HUDEP-2 (cell line): Measurements from ENCODE around the gene THAP4.
"Not testable (repeated sequence)": the region's sequence is repeated elsewhere in the genome, so short reads cannot be mapped to it uniquely, and the experiment has no call there.

ENCODE experiments used
- DNase-seq, 76 experiments: peaks; one replicate each; lab custom pipeline; 2025; ENCODE audit not compliant: unreplicated experiment in 76 of 76; lab: John Stamatoyannopoulos, UW

THAP4 gene

DNA sequence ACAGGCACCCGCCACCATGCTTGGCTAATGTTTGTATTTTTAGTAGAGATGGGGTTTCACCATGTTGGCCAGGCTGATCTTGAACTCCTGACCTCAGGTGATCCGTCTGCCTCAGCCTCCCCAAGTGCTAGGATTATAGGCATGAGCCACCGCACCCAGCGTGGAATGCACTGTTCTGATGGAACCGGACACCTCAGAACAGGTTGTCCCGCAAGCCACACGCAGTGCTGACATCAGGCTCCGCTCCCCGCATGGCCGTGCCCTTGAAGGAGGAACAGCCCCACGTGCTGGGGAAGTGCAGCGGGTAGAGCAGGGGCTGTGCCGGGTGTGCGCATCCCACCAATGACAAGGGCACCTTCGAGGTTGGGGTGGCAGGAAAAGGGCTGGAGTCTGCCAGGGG lies 69.7 kb downstream of the THAP4 start:
- not testable (repeated sequence) for DNase-seq

- no peak for DNase-seq
These were observed 70.5 kb downstream of the THAP4 start for GRCh38 chr2:241566468-241566867.

GRCh38 chr2:241566021-241566420 lies 70.9 kb downstream of the THAP4 start:
- not testable (repeated sequence) for DNase-seq

GRCh38 chr2:241565411-241565810 lies 71.5 kb downstream of the THAP4 start:
- no peak for DNase-seq

DNA sequence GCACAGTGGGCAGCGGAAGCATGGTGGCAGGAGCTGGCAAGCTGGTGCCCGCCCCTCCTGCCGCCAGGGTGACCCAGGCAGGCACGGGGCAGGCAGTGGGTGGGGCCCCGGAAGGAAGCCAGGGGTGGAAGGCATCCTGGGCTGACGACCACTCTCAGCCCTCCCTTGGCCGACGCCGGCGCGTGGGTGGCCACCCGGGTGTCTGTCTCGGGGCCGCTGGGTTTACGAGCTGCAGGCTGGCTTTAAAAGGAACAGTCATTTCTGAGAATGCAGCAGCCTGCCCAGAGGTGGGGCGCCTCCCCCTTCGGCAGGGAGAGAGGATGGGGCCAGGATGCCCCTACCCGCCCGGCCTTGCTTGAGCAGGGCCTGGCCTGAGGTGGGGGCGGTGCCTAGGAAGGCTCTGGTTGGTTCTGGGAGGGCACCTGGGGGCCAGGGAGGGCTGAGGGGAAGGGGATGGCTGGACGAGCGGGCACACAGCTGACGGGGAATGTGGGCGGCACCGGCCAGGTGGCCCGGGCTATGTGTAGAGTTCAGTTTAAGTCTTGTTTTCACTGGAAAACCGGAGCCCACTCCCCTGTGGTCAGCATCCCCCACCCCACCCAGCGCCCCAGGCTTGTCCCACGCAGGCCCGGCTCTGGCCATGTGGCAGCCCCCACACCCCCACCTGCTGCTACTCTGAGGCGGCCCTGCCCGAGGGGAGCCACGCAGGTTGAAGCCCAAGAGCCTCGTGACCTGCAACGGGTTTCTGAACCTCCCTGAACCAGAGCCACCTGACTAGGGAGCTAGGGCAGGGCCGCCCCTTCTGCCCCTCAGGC lies 72.2 kb downstream of the THAP4 start:
- DNase-seq: no peak

- no peak for DNase-seq
These were observed 72.9 kb downstream of the THAP4 start for GRCh38 chr2:241563981-241564595.

DNA sequence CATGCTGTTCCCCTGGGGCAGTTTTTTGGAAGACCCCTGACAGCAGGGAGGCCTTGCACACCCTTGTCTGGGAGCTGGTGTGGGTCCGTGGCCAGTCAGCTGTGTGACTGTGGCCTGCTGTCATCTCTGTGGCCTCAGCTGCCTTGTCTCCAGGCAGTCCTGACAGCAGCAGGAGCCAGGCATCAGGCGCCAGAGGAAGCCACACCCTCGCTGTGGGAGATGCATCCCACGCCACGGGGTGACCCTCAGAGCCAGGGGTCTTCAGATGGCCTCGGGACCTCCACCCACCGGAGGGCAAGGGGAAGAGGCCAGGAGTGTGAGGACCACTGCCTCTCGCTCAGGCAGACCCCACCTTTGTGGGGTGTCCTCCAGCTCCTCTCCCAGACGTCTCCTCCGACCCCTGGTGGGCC lies 73.4 kb downstream of the THAP4 start:
- no peak for DNase-seq

- no peak for DNase-seq
These were observed 73.9 kb downstream of the THAP4 start for GRCh38 chr2:241563031-241563507.

DNA sequence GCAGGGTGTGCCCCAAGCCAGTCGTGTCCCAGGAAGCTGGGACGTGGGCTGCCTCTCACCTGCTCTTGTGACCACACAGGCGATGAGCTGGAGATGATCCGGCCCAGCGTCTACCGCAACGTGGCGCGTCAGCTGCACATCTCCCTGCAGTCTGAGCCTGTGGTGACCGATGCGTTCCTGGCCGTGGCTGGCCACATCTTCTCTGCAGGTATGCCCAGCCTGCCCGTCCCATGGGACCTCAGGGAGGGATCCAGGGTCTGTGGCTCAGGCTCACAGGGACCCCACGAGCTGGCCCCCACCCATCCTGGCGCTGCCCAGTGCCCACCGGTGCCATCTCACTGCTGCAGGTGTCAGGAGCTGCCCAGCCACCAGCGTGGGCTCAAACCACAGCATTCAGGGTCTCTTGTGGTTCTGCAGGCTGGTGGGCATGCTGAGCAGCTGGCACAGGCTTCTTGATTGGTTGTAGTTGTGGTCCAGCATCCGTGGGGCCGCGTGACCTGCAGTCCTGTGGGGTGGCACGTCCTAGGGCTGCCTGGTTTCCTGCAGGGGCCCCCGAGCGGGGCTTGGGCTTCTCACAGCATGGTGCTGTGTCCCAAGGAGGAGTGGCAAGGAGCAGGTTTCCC lies 74.6 kb downstream of the THAP4 start:
- DNase-seq: no peak

GRCh38 chr2:241561832-241562231 lies 75.1 kb downstream of the THAP4 start:
- DNase-seq: peak in 27 of 76 experiments; percentile 2 to 66 (median 18)

GRCh38 chr2:241560883-241561474 lies 76.0 kb downstream of the THAP4 start:
- no peak for DNase-seq

GRCh38 chr2:241560162-241560882 lies 76.6 kb downstream of the THAP4 start:
- DNase-seq: no peak

- peak in 21 of 76 experiments; percentile 2 to 65 (median 31) for DNase-seq
These were observed 77.4 kb downstream of the THAP4 start for GRCh38 chr2:241559323-241560161.

- DNase-seq: peak in 46 of 76 experiments; percentile 9 to 65 (median 40)
These were observed 78.2 kb downstream of the THAP4 start, which contains the start of gene BOK for GRCh38 chr2:241558532-241559322. Gene BOK (plus strand): TSS chr2:241558745. CDS start chr2:241559484, 739 bp downstream.

DNA sequence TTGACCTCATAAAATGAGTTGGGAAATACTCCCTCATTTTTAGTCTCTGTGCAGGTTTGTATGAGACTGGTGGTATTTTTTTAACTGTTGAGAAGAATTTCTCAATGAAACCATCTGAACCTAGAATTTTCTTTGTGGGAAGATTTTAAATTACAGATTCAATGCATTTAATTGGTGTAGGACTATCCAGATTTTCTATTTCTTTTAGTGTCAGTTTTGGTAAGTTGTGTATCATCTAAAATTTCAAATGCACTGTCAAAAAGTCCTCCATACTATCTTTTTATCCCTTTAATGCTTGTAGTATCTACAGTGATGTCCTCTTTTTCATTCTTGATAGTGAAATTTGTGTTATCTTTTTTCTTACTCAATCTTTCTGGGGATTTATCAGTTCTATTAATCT lies 80.2 kb downstream of the THAP4 start:
- DNase-seq: no peak

DNA sequence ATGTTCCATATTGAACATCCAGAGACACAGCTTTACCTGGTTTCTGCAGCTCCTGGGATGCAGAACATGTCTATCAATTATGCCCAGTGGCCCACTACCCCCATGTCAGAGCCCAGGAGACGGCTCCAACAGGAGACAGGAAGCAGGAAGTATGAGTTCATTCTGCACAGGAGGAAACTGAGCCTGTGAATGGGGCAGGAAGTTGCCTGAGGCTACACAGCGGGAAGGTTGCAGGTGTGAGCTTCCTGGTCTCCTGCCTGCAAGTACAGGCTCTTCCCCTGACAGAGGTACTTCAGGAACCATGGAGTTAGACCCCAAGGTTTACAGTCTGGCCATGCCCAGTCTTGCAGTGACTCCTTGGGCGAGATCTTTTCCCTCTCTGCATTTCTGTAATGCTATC lies 81.2 kb downstream of the THAP4 start:
- DNase-seq: no peak

- no peak for DNase-seq
These were observed 82.2 kb downstream of the THAP4 start for GRCh38 chr2:241554610-241555322.

GRCh38 chr2:241553981-241554380 lies 83.0 kb downstream of the THAP4 start:
- no peak for DNase-seq
